ENCODE results near the gene MINDY2. TPM values are rescaled to one million over a fixed set of nuclear protein-coding genes. Genes with fewer than 3 reads are reported as not detected.

MINDY2 gene
- total RNA-seq, 1 experiment from 2014 or later: 6.8 TPM

GRCh38 chr15:58738046-58738707 lies 32.9 kb upstream of the MINDY2 start:
- no TSS peak for BruUV-seq (replicated peaks)
- Histone ChIP-seq H3K4me1 (ENCODE audit: control insufficient read depth, insufficient read depth, low read length) (peaks cover 22% of the 10 kb centered on the region), H3K9me3 (ENCODE audit: control insufficient read depth, insufficient read depth, low read depth, low read length) (no peaks in the 10 kb centered on the region), H3K27ac (ENCODE audit: low read length) (no peak overlapping the region), H3K27me3 (ENCODE audit: control insufficient read depth, insufficient read depth, low read length) (no peaks in the 10 kb centered on the region), H3K36me3 (ENCODE audit: control insufficient read depth, insufficient read depth, low read length) (no peaks in the 10 kb centered on the region), H3K4me3 (ENCODE audit: low read depth in 2 of 2, low read length in 2 of 2) (no peak overlapping the region)
- DNase-seq (ENCODE audit: low read depth, low spot score): no peak
- ATAC-seq: no peak
- no peak for TF ChIP-seq SIN3A (IDR thresholded peaks at IDR 0.05; ENCODE audit: borderline replicate concordance, insufficient read depth, low read depth, low read length)
- no peak for TF ChIP-seq REST (IDR thresholded peaks at IDR 0.05; ENCODE audit: insufficient read depth in 1 of 2, low read depth in 2 of 2, low read length in 1 of 2)
- no peak for TF ChIP-seq POLR2AphosphoS5 (IDR thresholded peaks at IDR 0.05; ENCODE audit: low read depth, low read length)
- TF ChIP-seq TCF7L2 (IDR thresholded peaks at IDR 0.05; ENCODE audit: low read depth, low read length): no peak
- TF ChIP-seq CTCF (IDR thresholded peaks at IDR 0.05): no peak
- in situ Hi-C loops (cut with HindIII; ENCODE audit: low pct_unique_long_range_greater_than_20kb, low sequenced_read_pairs): no loop called here
- ChIA-PET POLR2A (interaction anchor here (1.2 kb wide), 1 partner anchor 12 kb away, joined by 10 read pairs; the partner anchor contains the start of gene ADAM10), CTCF (no interaction called here)
- intact Hi-C loops (cut with micrococcal nuclease; ENCODE audit: unreplicated experiment): no loop called here

GRCh38 chr15:58740436-58740835 lies 30.7 kb upstream of the MINDY2 start:
- H3K4me1 ChIP-seq (ENCODE audit: control insufficient read depth, insufficient read depth, low read length): peaks cover 20% of the 10 kb centered on the region
- CTCF ChIA-PET: no interaction called here
- no peak for ATAC-seq

More at GRCh38 chr15:58740436-58740835, 30.7 kb upstream of the MINDY2 start:
- BruUV-seq (replicated peaks): no TSS peak
- Histone ChIP-seq H3K4me3 (ENCODE audit: low read depth in 2 of 2, low read length in 2 of 2) (no peak overlapping the region), H3K27me3 (ENCODE audit: control insufficient read depth, insufficient read depth, low read length) (no peaks in the 10 kb centered on the region), H3K36me3 (ENCODE audit: control insufficient read depth, insufficient read depth, low read length) (no peaks in the 10 kb centered on the region), H3K9me3 (ENCODE audit: control insufficient read depth, insufficient read depth, low read depth, low read length) (no peaks in the 10 kb centered on the region), H3K27ac (ENCODE audit: low read length) (no peak overlapping the region)
- TF ChIP-seq CTCF (IDR thresholded peaks at IDR 0.05): no peak
- no peak for TF ChIP-seq POLR2AphosphoS5 (IDR thresholded peaks at IDR 0.05; ENCODE audit: low read depth, low read length)
- TF ChIP-seq SIN3A (IDR thresholded peaks at IDR 0.05; ENCODE audit: borderline replicate concordance, insufficient read depth, low read depth, low read length): no peak
- TF ChIP-seq TCF7L2 (IDR thresholded peaks at IDR 0.05; ENCODE audit: low read depth, low read length): no peak
- no peak for TF ChIP-seq REST (IDR thresholded peaks at IDR 0.05; ENCODE audit: insufficient read depth in 1 of 2, low read depth in 2 of 2, low read length in 1 of 2)
- POLR2A ChIA-PET: no interaction called here
- intact Hi-C loops (cut with micrococcal nuclease; ENCODE audit: unreplicated experiment) (no loop called here), in situ Hi-C loops (cut with HindIII; ENCODE audit: low pct_unique_long_range_greater_than_20kb, low sequenced_read_pairs) (no loop called here)
- DNase-seq (ENCODE audit: low read depth, low spot score): no peak
